Raji (cell line): Measurements from ENCODE around the gene OR6S1.
A peak's percentile ranks its signal among the peaks of the same experiment; 100 is the strongest.

Source experiments
- POLR2A ChIP-seq: IDR thresholded peaks from 2 replicates; pipeline ENCODE4 v1.6.1; 2011; ENCODE audit warnings: low read depth, low read length, control low read depth; ENCODE audit not compliant: insufficient read depth

Gene OR6S1, protein sequence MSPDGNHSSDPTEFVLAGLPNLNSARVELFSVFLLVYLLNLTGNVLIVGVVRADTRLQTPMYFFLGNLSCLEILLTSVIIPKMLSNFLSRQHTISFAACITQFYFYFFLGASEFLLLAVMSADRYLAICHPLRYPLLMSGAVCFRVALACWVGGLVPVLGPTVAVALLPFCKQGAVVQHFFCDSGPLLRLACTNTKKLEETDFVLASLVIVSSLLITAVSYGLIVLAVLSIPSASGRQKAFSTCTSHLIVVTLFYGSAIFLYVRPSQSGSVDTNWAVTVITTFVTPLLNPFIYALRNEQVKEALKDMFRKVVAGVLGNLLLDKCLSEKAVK

GRCh38 chr14:20641591-20641990 is at the start of gene OR6S1:
OR6S1 (minus strand) TSS chr14:20641691; CDS start chr14:20641691, 0 bp downstream.
- TF ChIP-seq POLR2A = no peak

- TF ChIP-seq POLR2A = no peak
These were observed 49.6 kb upstream of the OR6S1 start for GRCh38 chr14:20690848-20691640.

- no peak for TF ChIP-seq POLR2A
These were observed 46.8 kb upstream of the OR6S1 start, which contains the start of gene ANG for GRCh38 chr14:20688167-20688839. ANG (plus strand) TSS chr14:20688764; CDS start chr14:20693565, 4,801 bp downstream.

GRCh38 chr14:20687362-20688166 is 46.1 kb upstream of the OR6S1 start:
- TF ChIP-seq POLR2A = no peak

GRCh38 chr14:20686386-20687143 is 45.1 kb upstream of the OR6S1 start:
- TF ChIP-seq POLR2A = no peak

- no peak for TF ChIP-seq POLR2A
These were observed 43.4 kb upstream of the OR6S1 start for GRCh38 chr14:20684662-20685456.

DNA sequence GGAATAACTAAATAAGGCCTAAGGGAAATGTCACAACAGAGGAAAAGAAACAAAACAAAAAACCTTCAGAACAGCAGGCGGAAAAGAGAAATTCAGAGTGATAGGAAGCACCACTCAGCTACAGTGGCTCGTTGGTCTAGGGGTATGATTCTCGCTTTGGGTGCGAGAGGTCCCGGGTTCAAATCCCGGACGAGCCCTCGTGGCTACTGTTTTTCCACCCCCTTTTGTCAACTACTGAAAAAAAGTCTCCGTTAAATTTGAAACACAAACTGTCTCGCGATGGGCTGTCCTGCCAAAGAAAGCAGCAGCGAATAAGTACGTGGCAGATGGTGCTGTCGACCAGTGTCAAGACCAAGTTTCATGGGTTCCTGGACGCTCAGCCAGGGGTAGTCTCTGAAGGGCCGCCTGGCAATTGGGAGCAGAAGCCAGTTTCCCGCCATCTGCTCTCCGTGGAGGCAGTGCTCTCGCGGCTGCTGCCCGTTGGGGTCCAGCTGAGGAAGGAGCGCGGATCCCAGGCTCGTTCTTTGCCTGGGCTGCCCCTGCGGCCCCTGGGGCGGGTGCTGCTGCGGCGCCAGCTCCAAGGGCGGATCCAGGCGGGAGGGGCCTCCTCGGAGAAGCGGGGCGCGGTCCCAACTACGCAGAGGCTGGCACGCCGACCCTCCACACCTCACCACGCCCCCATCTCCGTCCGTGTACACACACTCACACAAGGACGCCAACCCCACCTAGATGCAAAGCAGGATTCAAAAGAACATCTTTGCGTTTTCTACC is 42.6 kb upstream of the OR6S1 start, which contains the start of gene RNASE4:
RNASE4 (plus strand) TSS at position 670 of the 771 bp plus-strand sequence. CDS start 14,812 bp downstream, outside the sequence.
- TF ChIP-seq POLR2A = peak; percentile 67

GRCh38 chr14:20683125-20683890 is 41.8 kb upstream of the OR6S1 start:
- TF ChIP-seq POLR2A = no peak

GRCh38 chr14:20682435-20683124 is 41.1 kb upstream of the OR6S1 start:
- peak; percentile 79 for TF ChIP-seq POLR2A

GRCh38 chr14:20682127-20682434 is 40.6 kb upstream of the OR6S1 start:
- no peak for TF ChIP-seq POLR2A

DNA sequence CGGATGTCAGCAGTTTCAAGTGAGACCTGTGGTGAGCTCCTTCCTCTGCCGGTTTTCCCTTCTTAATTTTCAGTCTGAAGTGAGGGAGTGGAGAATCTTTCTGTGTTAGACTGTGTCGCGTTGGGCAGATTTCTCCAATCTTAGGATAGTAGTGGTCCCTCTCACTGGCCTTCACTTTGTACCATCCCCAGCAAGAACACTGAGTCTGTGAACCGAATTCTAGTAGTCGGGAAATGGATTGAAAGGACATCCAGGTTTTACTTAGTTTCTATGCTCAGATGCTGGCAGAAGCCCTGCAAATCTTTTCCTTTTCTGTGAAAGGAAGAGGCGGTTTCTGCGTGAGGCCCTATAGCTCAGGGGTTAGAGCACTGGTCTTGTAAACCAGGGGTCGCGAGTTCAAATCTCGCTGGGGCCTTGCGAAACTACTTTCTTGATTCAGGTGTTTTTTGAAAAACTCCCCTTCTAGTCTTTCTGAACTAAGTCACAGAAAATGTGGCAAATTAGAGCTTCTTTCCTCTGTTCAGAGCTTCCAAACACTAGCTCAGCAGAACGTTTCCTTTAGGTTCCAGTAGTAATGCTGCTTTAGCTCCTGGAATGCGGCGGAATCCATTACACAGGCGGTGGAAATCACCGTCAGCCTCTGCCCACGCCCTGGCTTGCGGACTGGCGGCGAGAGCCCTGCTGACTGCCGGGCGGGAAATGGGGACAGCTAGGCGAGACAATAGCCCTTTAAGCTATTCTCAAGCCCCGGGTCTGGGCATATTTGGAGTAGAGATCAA is 40.0 kb upstream of the OR6S1 start:
- TF ChIP-seq POLR2A = peak; percentile 38
